A673 (cell line): ENCODE data around the gene GBX1. TPM values are rescaled to one million over a fixed set of nuclear protein-coding genes. Genes with fewer than 3 reads are reported as not detected.

Experiments used
- BruUV-seq: library from RNA; stranded (reverse); fragments of 400-500 nt; replicated peaks from 2 replicates; lab custom pipeline; 2021; lab: Mats Ljungman, UMichigan
- CTCF ChIA-PET: fragments of 300-600 bp; sonication (Branson Sonifier 250); formaldehyde crosslinking; loops from one replicate; lab custom pipeline; 2022; ENCODE audit warnings: antibody characterized with exemption; lab: Charles Lee
- POLR2A ChIA-PET: fragments of 300-600 bp; sonication (Branson Sonifier 250); formaldehyde crosslinking; loops from one replicate; lab custom pipeline; 2022; ENCODE audit warnings: antibody characterized with exemption; ENCODE audit not compliant: low non-redundant PET; lab: Charles Lee
- DNase-seq: peaks from one replicate; pipeline ENCODE4 v3.0.0-alpha.2; 2015; ENCODE audit warnings: low spot score
- H3K27ac ChIP-seq: fragments of 200-600 bp; sonication (generic); 2 replicates; pipeline ENCODE4 v1.5.1; 2016; ENCODE audit warnings: mixed run types, low read depth, mild to moderate bottlenecking, mixed read lengths, antibody characterized with exemption, low read length; ENCODE audit not compliant: poor library complexity, severe bottlenecking
- H3K27me3 ChIP-seq: fragments of 200-600 bp; sonication (generic); replicated peaks from 2 replicates; pipeline ENCODE4 v1.6.1; 2017; ENCODE audit warnings: mixed run types, low read depth, mild to moderate bottlenecking, mixed read lengths, antibody characterized with exemption, low read length; ENCODE audit not compliant: insufficient read depth, poor library complexity
- H3K36me3 ChIP-seq: fragments of 200-600 bp; sonication (generic); 2 replicates; pipeline ENCODE4 v1.6.1; 2016; ENCODE audit warnings: mixed run types, mild to moderate bottlenecking, mixed read lengths, antibody characterized with exemption, low read length; ENCODE audit not compliant: insufficient read depth, poor library complexity, severe bottlenecking
- H3K4me1 ChIP-seq: fragments of 200-600 bp; sonication (generic); 2 replicates; pipeline ENCODE4 v1.6.1; 2017; ENCODE audit warnings: mixed run types, mild to moderate bottlenecking, mixed read lengths, antibody characterized with exemption, low read length; ENCODE audit not compliant: insufficient read depth, poor library complexity, severe bottlenecking
- H3K4me3 ChIP-seq: fragments of 200-600 bp; sonication (generic); 2 replicates; pipeline ENCODE4 v1.5.1; 2016; ENCODE audit warnings: low read depth, mixed run types, mild to moderate bottlenecking, mixed read lengths, low read length; ENCODE audit not compliant: poor library complexity, severe bottlenecking
- H3K9me3 ChIP-seq: fragments of 200-600 bp; sonication (generic); 2 replicates; pipeline ENCODE4 v1.6.1; 2016; ENCODE audit warnings: mixed run types, low read depth, mild to moderate bottlenecking, mixed read lengths, antibody characterized with exemption, low read length; ENCODE audit not compliant: poor library complexity, severe bottlenecking
- EZH2 ChIP-seq: fragments of 200-600 bp; sonication (generic); IDR thresholded peaks from 2 replicates; pipeline ENCODE4 v1.6.1; 2017; ENCODE audit warnings: borderline replicate concordance, low read depth, mild to moderate bottlenecking, mixed read lengths, antibody characterized with exemption, low read length; ENCODE audit not compliant: poor library complexity, severe bottlenecking
- intact Hi-C: fragments of 100-400 bp; cut with micrococcal nuclease; formaldehyde crosslinking; loops from one replicate; pipeline ENCODE4 v1.10.0; 2022; ENCODE audit not compliant: unreplicated experiment
- total RNA-seq: library from RNA; stranded (reverse); gene quantifications from 2 replicates; pipeline ENCODE4 v1.2.3, GENCODE V29; 2021
- TF ChIP-seq, protein P1 (sequence below): fragments of 300-800, 200-600 bp; sonication (generic); conservative IDR thresholded peaks from 2 replicates; pipeline ENCODE4 v1.5.1; 2017; ENCODE audit warnings: low read depth, mild to moderate bottlenecking, antibody characterized with exemption, low read length, moderate library complexity, mixed read lengths

The GBX1 gene
- total RNA-seq, 1 experiment from 2014 or later: not detected

DNA sequence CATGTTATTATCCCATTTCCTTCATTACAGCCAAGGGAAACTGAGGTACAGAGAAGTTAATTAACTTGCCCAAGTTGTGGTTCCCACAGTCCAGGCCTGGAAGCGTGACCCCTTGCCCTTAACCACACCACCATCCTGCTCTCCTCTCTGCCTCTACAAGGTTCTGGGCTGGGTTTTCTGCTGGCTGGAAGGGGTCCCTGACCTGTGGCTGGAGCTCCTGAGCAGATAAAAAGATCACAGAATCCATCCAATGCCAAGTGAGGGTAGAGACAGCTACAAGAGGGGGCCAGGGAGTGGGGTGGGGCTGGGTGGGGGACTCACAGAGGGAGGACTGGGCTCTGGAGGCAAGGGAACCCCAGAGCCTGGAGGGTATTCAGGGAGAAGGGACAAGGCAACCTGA lies 9.8 kb upstream of the GBX1 start:
- no peaks in the 10 kb centered on the region for H3K27me3 ChIP-seq
- CTCF ChIA-PET: no interaction called here

DNA sequence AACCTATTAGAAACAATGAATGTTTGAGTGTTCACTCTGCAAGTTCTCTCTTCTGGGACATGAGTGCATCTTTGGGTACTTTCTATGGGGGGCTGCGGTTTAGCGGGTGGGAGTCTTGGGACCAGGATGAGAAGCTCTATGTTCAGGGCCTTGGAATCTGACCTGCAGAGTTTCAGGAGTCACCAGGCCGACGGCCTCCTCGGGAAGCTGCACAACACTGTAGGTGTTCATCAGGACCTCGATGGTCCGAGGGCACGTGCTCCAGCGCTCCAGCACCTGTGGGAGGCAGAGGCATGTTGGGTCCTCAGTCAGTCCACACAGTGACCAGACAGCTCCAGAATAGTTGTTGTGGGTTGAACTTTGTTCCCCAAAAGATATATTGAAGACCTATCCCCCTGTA lies 8.9 kb upstream of the GBX1 start:
- no peaks in the 10 kb centered on the region for H3K27me3 ChIP-seq
- TF ChIP-seq, protein P1, sequence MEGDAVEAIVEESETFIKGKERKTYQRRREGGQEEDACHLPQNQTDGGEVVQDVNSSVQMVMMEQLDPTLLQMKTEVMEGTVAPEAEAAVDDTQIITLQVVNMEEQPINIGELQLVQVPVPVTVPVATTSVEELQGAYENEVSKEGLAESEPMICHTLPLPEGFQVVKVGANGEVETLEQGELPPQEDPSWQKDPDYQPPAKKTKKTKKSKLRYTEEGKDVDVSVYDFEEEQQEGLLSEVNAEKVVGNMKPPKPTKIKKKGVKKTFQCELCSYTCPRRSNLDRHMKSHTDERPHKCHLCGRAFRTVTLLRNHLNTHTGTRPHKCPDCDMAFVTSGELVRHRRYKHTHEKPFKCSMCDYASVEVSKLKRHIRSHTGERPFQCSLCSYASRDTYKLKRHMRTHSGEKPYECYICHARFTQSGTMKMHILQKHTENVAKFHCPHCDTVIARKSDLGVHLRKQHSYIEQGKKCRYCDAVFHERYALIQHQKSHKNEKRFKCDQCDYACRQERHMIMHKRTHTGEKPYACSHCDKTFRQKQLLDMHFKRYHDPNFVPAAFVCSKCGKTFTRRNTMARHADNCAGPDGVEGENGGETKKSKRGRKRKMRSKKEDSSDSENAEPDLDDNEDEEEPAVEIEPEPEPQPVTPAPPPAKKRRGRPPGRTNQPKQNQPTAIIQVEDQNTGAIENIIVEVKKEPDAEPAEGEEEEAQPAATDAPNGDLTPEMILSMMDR: no peak
- TF ChIP-seq EZH2: no peak
- no peaks in the 10 kb centered on the region for H3K36me3 ChIP-seq
- no peak overlapping the region for H3K27ac ChIP-seq
- ChIA-PET POLR2A (no interaction called here), CTCF (no interaction called here)
- BruUV-seq: no TSS peak
- no peaks in the 10 kb centered on the region for H3K4me1 ChIP-seq
- no peak for DNase-seq
- no peak overlapping the region for H3K4me3 ChIP-seq
- H3K9me3 ChIP-seq: no peaks in the 10 kb centered on the region
- intact Hi-C loops: no loop called here

More for the DNA sequence above, 9.8 kb upstream of the GBX1 start:
- Histone ChIP-seq H3K4me3 (no peak overlapping the region), H3K36me3 (no peaks in the 10 kb centered on the region), H3K9me3 (no peaks in the 10 kb centered on the region), H3K4me1 (no peaks in the 10 kb centered on the region), H3K27ac (no peak overlapping the region)
- no peak for TF ChIP-seq EZH2
- TF ChIP-seq, protein P1: no peak
- no peak for DNase-seq
- BruUV-seq: no TSS peak
- POLR2A ChIA-PET: no interaction called here
- intact Hi-C loops: no loop called here

DNA sequence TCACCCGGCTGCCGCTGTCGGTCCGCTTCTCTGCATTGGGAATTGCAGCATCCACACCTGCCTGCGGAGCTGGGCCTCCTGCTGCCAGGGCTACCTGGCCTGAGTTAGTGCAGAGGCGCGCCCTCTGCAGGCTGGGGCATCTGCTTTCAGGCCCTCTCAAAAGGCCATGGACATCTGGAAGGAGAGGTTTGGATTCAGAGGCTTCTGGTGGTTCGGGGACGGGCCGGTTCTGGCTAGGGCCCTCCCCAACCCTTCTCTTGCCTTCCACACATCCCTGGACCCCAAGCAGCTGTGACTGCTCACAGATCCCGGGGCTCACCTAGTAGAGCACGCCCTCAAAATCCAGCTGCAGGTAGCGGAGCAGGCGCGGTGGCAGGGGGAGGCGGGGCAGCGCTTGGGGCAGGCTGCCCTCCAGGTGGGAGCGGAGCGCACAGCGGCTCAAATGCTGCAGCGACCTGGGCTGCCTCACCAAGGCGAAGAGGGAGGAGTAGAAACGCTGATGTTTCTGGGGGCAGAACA lies 8.4 kb upstream of the GBX1 start:
- Histone ChIP-seq H3K27me3 (no peaks in the 10 kb centered on the region), H3K4me1 (no peaks in the 10 kb centered on the region), H3K36me3 (no peaks in the 10 kb centered on the region), H3K27ac (no peak overlapping the region), H3K4me3 (no peak overlapping the region), H3K9me3 (no peaks in the 10 kb centered on the region)
- DNase-seq: no peak
- ChIA-PET CTCF (no interaction called here), POLR2A (no interaction called here)
- BruUV-seq: no TSS peak
- TF ChIP-seq, protein P1: no peak
- no peak for TF ChIP-seq EZH2
- intact Hi-C loops: no loop called here
